Caco-2 (cell line): ENCODE data around the gene C2orf69. TPM values are rescaled to one million over a fixed set of nuclear protein-coding genes. Genes with fewer than 3 reads are reported as not detected.

ENCODE experiments used
- BruUV-seq: library from RNA; stranded (reverse); fragments of 400-500 nt; replicated peaks from 2 replicates; lab custom pipeline; 2021; lab: Mats Ljungman, UMichigan
- CTCF ChIA-PET: fragments of 300-600 bp; sonication (Branson Sonifier 250); formaldehyde crosslinking; loops from one replicate; lab custom pipeline; 2022; ENCODE audit warnings: antibody characterized with exemption; lab: Charles Lee
- POLR2A ChIA-PET: fragments of 300-600 bp; sonication (Branson Sonifier 250); formaldehyde crosslinking; loops from one replicate; lab custom pipeline; 2022; ENCODE audit warnings: antibody characterized with exemption; lab: Charles Lee
- DNase-seq, 2 experiments: peaks; one replicate each; pipeline versions ENCODE4 v3.0.0 to v3.0.0-alpha.2; 2020 to 2022
- H3K27me3 ChIP-seq: replicated peaks from 2 replicates; pipeline ENCODE4 v1.6.0; 2011; ENCODE audit warnings: low read length; ENCODE audit not compliant: control insufficient read depth, insufficient read depth
- H3K36me3 ChIP-seq: 2 replicates; pipeline ENCODE4 v1.5.1; 2011; ENCODE audit warnings: low read length; ENCODE audit not compliant: control insufficient read depth, insufficient read depth
- H3K4me1 ChIP-seq: fragments of 250-450 bp; sonication (Bioruptor Pico); 2 replicates; pipeline ENCODE4 v1.5.1; 2020; ENCODE audit warnings: mild to moderate bottlenecking
- H3K4me3 ChIP-seq: 2 replicates; pipeline ENCODE4 v1.5.1; 2011; ENCODE audit warnings: low read depth, mild to moderate bottlenecking, control low read depth, low read length
- H3K9me3 ChIP-seq: fragments of 250-450 bp; sonication (Bioruptor Pico); 2 replicates; pipeline ENCODE4 v1.5.1; 2020; ENCODE audit warnings: mild to moderate bottlenecking, moderate library complexity
- H3K27ac Mint-ChIP-seq: one replicate; pipeline ENCODE4 v1.8.0; 2022; ENCODE audit warnings: mixed read lengths; ENCODE audit not compliant: unreplicated experiment
- H3K27me3 Mint-ChIP-seq: one replicate; pipeline ENCODE4 v1.8.0; 2022; ENCODE audit warnings: mixed read lengths; ENCODE audit not compliant: insufficient read depth, unreplicated experiment
- H3K36me3 Mint-ChIP-seq: one replicate; pipeline ENCODE4 v1.8.0; 2022; ENCODE audit warnings: mild to moderate bottlenecking, mixed read lengths; ENCODE audit not compliant: insufficient read depth, unreplicated experiment
- H3K4me1 Mint-ChIP-seq: one replicate; pipeline ENCODE4 v1.8.0; 2022; ENCODE audit warnings: low read depth, mixed read lengths; ENCODE audit not compliant: unreplicated experiment
- H3K4me3 Mint-ChIP-seq: one replicate; pipeline ENCODE4 v1.8.0; 2022; ENCODE audit warnings: mild to moderate bottlenecking, moderate library complexity, mixed read lengths; ENCODE audit not compliant: unreplicated experiment
- H3K9me3 Mint-ChIP-seq: one replicate; pipeline ENCODE4 v1.8.0; 2022; ENCODE audit warnings: mixed read lengths; ENCODE audit not compliant: unreplicated experiment
- CTCF ChIP-seq, 2 experiments: fragments of 200-600 bp in 1 of 2; IDR thresholded peaks; 1 replicate in 1 of 2; 2 replicates in 1 of 2; pipeline versions ENCODE4 v1.5.1 to v1.8.0; 2011 to 2022; ENCODE audit warnings: antibody characterized with exemption in 1 of 2, control low read depth in 1 of 2, inconsistent platforms in 1 of 2, low read depth in 1 of 2, low read length in 1 of 2, mild to moderate bottlenecking in 1 of 2, moderate library complexity in 1 of 2; ENCODE audit not compliant: insufficient read depth in 1 of 2, severe bottlenecking in 1 of 2, unreplicated experiment in 1 of 2
- intact Hi-C: fragments of 100-400 bp; cut with micrococcal nuclease; formaldehyde crosslinking; loops from one replicate; pipeline ENCODE4 v1.10.0; 2022; ENCODE audit not compliant: unreplicated experiment
- total RNA-seq: library from RNA; stranded (reverse); gene quantifications from 2 replicates; pipeline ENCODE4 v1.2.3, GENCODE V29; 2022

Gene C2orf69
- total RNA-seq, 1 experiment from 2014 or later: 17.1 TPM

- Mint-ChIP-seq H3K4me3 (no peak overlapping the region), H3K9me3 (peaks cover 9% of the 10 kb centered on the region), H3K4me1 (peaks cover 20% of the 10 kb centered on the region), H3K36me3 (peaks cover 6% of the 10 kb centered on the region), H3K27ac (no peak overlapping the region), H3K27me3 (no peaks in the 10 kb centered on the region)
- no peaks in the 10 kb centered on the region for H3K36me3 ChIP-seq
- peaks cover 20% of the 10 kb centered on the region for H3K4me1 ChIP-seq
- ChIA-PET POLR2A (no interaction called here), CTCF (no interaction called here)
- intact Hi-C loops: no loop called here
- no peak overlapping the region for H3K4me3 ChIP-seq
- H3K9me3 ChIP-seq: no peaks in the 10 kb centered on the region
- no TSS peak for BruUV-seq
- no peak for TF ChIP-seq CTCF (IDR thresholded peaks at IDR 0.05; ENCODE audit: insufficient read depth in 1 of 2, low read depth in 1 of 2, low read length in 1 of 2, severe bottlenecking in 1 of 2, unreplicated experiment in 1 of 2)
- DNase-seq: no peak
- H3K27me3 ChIP-seq: no peaks in the 10 kb centered on the region
Observed at GRCh38 chr2:199975273-199975895, 64.3 kb downstream of the C2orf69 start.

Other genes with a start within 250 kb of the C2orf69 start
- 0.35 and 0.68 TPM in 2 replicates for gene FTCDNL1, start 60.1 kb upstream of the C2orf69 start, total RNA-seq
- gene TYW5, start 44.2 kb downstream of the C2orf69 start, total RNA-seq: 13.9 and 14.5 TPM in 2 replicates
- gene MAIP1, start 44.3 kb downstream of the C2orf69 start, total RNA-seq: 39.4 and 42.1 TPM in 2 replicates